GM10248 (cell line): ENCODE results near the gene MYO1C.

Experiments used
- CTCF ChIA-PET: fragments of 300-600 bp; sonication (Branson Sonifier 250); formaldehyde crosslinking; extraction: SDS; loops from one replicate; lab custom pipeline; 2021; ENCODE audit warnings: antibody characterized with exemption; lab: Yijun Ruan, JAX
- POLR2A ChIA-PET: fragments of 350-650 bp; sonication (Branson Sonifier 250); formaldehyde crosslinking; extraction: SDS; loops from one replicate; lab custom pipeline; 2020; ENCODE audit warnings: antibody characterized with exemption; lab: Yijun Ruan, JAX
- DNase-seq: peaks from one replicate; pipeline ENCODE4 v3.0.0; 2012; ENCODE audit errors: extremely low spot score
- CTCF ChIP-seq: IDR thresholded peaks from 2 replicates; pipeline ENCODE4 v1.5.1; 2012; ENCODE audit warnings: mild to moderate bottlenecking, low read depth; ENCODE audit errors: extremely low read depth, missing control alignments, control extremely low read depth

Gene MYO1C

GRCh38 chr17:1414634-1415033 lies 77.9 kb downstream of the MYO1C start:
- ChIA-PET CTCF (interaction anchor here (0.8 to 2.1 kb wide), 5 partner anchors 9 to 49 kb away, joined by 3 to 13 read pairs (median 5); partner anchors contain the start of gene YWHAE), POLR2A (no interaction called here)
- DNase-seq = no peak
- no peak for TF ChIP-seq CTCF
